ENCODE measurements around the gene ATP10A.

Gene ATP10A

GRCh38 chr15:25910832-25911231 is 47.7 kb upstream of the ATP10A start:
- no peak for ATAC-seq
- TF ChIP-seq BACH2 (CRISPR knock-in tag; IDR thresholded peaks at IDR 0.05; ENCODE audit: borderline replicate concordance) = no peak
- no peak for TF ChIP-seq ZNF8 (CRISPR knock-in tag; IDR thresholded peaks at IDR 0.05)
- no peak for TF ChIP-seq PATZ1 (CRISPR knock-in tag; IDR thresholded peaks at IDR 0.05; ENCODE audit: borderline replicate concordance)
- no peak for TF ChIP-seq ZFP3 (CRISPR knock-in tag; IDR thresholded peaks at IDR 0.05)
- no peak for TF ChIP-seq GLIS3 (CRISPR knock-in tag; IDR thresholded peaks at IDR 0.05)
- TF ChIP-seq RARB (CRISPR knock-in tag; IDR thresholded peaks at IDR 0.05) = no peak
- TF ChIP-seq TSHZ2 (CRISPR knock-in tag; IDR thresholded peaks at IDR 0.05) = no peak
- TF ChIP-seq ZC3H10 (CRISPR knock-in tag; IDR thresholded peaks at IDR 0.05) = no peak
- no peak for TF ChIP-seq CSDC2 (CRISPR knock-in tag; IDR thresholded peaks at IDR 0.05)
- TF ChIP-seq ZNF70 (CRISPR knock-in tag; IDR thresholded peaks at IDR 0.05) = no peak
- no peak for TF ChIP-seq TOX (CRISPR knock-in tag; IDR thresholded peaks at IDR 0.05; ENCODE audit: borderline replicate concordance)
- no peak for TF ChIP-seq SNAI2 (CRISPR knock-in tag; IDR thresholded peaks at IDR 0.05)

GRCh38 chr15:25909806-25910205 is 46.7 kb upstream of the ATP10A start:
- no peak for ATAC-seq
- no peak for TF ChIP-seq TSHZ2 (CRISPR knock-in tag; IDR thresholded peaks at IDR 0.05)
- TF ChIP-seq PATZ1 (CRISPR knock-in tag; IDR thresholded peaks at IDR 0.05; ENCODE audit: borderline replicate concordance) = no peak
- no peak for TF ChIP-seq ZNF8 (CRISPR knock-in tag; IDR thresholded peaks at IDR 0.05)
- no peak for TF ChIP-seq ARNTL (CRISPR knock-in tag; IDR thresholded peaks at IDR 0.05; ENCODE audit: borderline replicate concordance, low read depth)
- no peak for TF ChIP-seq BACH2 (CRISPR knock-in tag; IDR thresholded peaks at IDR 0.05; ENCODE audit: borderline replicate concordance)
- TF ChIP-seq CSDC2 (CRISPR knock-in tag; IDR thresholded peaks at IDR 0.05) = no peak
- TF ChIP-seq PPARA (CRISPR knock-in tag; IDR thresholded peaks at IDR 0.05; ENCODE audit: borderline replicate concordance) = no peak
- TF ChIP-seq ZFP3 (CRISPR knock-in tag; IDR thresholded peaks at IDR 0.05) = no peak
- no peak for TF ChIP-seq POU6F1 (CRISPR knock-in tag; IDR thresholded peaks at IDR 0.05; ENCODE audit: borderline replicate concordance, low read depth)
- TF ChIP-seq ISL1 (CRISPR knock-in tag; IDR thresholded peaks at IDR 0.05) = no peak
- TF ChIP-seq TCF4 (CRISPR knock-in tag; IDR thresholded peaks at IDR 0.05; ENCODE audit: borderline replicate concordance) = no peak
- no peak for TF ChIP-seq ZC3H10 (CRISPR knock-in tag; IDR thresholded peaks at IDR 0.05)
- TF ChIP-seq ZFP30 (CRISPR knock-in tag; IDR thresholded peaks at IDR 0.05) = no peak
- TF ChIP-seq OSR1 (CRISPR knock-in tag; IDR thresholded peaks at IDR 0.05) = no peak
- no peak for TF ChIP-seq CSRNP3 (CRISPR knock-in tag; IDR thresholded peaks at IDR 0.05)
